H1 (cell line): ENCODE data around the gene DNASE2B. TPM values are rescaled to one million over a fixed set of nuclear protein-coding genes. Genes with fewer than 3 reads are reported as not detected.

Source experiments
- CTCF ChIA-PET: fragments of 300-600 bp; sonication (Branson Sonifier 250); formaldehyde crosslinking; loops from one replicate; lab custom pipeline; 2021; ENCODE audit not compliant: partially characterized antibody; lab: Charles Lee
- POLR2A ChIA-PET: fragments of 300-600 bp; sonication (Branson Sonifier 250); formaldehyde crosslinking; loops from one replicate; lab custom pipeline; 2021; ENCODE audit warnings: inconsistent platforms; ENCODE audit not compliant: partially characterized antibody; lab: Charles Lee
- DNase-seq, 2 experiments: peaks; one replicate each; pipeline versions ENCODE4 v3.0.0 to v3.0.0-alpha.2; 2010 to 2022; ENCODE audit warnings: low spot score in 2 of 2, low read depth in 1 of 2, mixed read lengths in 1 of 2
- FAIRE-seq: peaks from 2 replicates; lab custom pipeline; 2011; peaks lifted over from hg19 to GRCh38; lab: Jason Lieb, UNC
- H2AFZ ChIP-seq: 2 replicates; pipeline ENCODE4 v1.8.1; 2012; ENCODE audit warnings: low read length, inconsistent platforms
- H2AK5ac ChIP-seq: 2 replicates; pipeline ENCODE4 v1.6.1; 2013; ENCODE audit warnings: low read depth, low read length
- H2BK120ac ChIP-seq: replicated peaks from 2 replicates; pipeline ENCODE3; 2013; ENCODE audit warnings: low read depth, low read length, inconsistent platforms
- H2BK12ac ChIP-seq: 2 replicates; pipeline ENCODE4 v1.6.1; 2013; ENCODE audit warnings: low read depth, low read length
- H2BK15ac ChIP-seq: 2 replicates; pipeline ENCODE4 v1.6.1; 2013; ENCODE audit warnings: low read length
- H2BK20ac ChIP-seq: 2 replicates; pipeline ENCODE4 v1.6.1; 2013; ENCODE audit warnings: low read length
- H2BK5ac ChIP-seq: 2 replicates; pipeline ENCODE4 v1.6.1; 2013; ENCODE audit warnings: low read depth, low read length
- H3K14ac ChIP-seq: 2 replicates; pipeline ENCODE4 v1.6.1; 2013; ENCODE audit warnings: inconsistent platforms; ENCODE audit not compliant: insufficient read length
- H3K18ac ChIP-seq: 2 replicates; pipeline ENCODE4 v1.6.1; 2013; ENCODE audit warnings: low read length; ENCODE audit errors: extremely low read depth
- H3K23ac ChIP-seq: 2 replicates; pipeline ENCODE4 v1.6.1; 2013; ENCODE audit warnings: inconsistent platforms; ENCODE audit not compliant: insufficient read length
- H3K23me2 ChIP-seq: 2 replicates; pipeline ENCODE4 v1.6.1; 2013; ENCODE audit warnings: low read depth, low read length
- H3K27ac ChIP-seq: 2 replicates; pipeline ENCODE4 v1.6.1; 2011; ENCODE audit warnings: low read depth, low read length, inconsistent platforms
- H3K27me3 ChIP-seq, 4 experiments: replicated peaks in 1 of 4; 1 replicate in 1 of 4; 2 replicates in 3 of 4; pipeline versions ENCODE4 v1.6.1 to v1.8.1; 2011 to 2013; ENCODE audit warnings: low read length in 3 of 4, mild to moderate bottlenecking in 3 of 4, inconsistent platforms in 2 of 4, mixed read lengths in 2 of 4, moderate library complexity in 1 of 4; ENCODE audit not compliant: control insufficient read depth in 3 of 4, insufficient read depth in 3 of 4; ENCODE audit errors: extremely low read depth in 1 of 4
- H3K36me3 ChIP-seq, 4 experiments: 2 replicates each; pipeline versions ENCODE4 v1.6.1 to v1.8.1; 2011 to 2013; ENCODE audit warnings: mild to moderate bottlenecking in 4 of 4, low read length in 3 of 4, moderate library complexity in 2 of 4, control low read depth in 1 of 4, inconsistent platforms in 1 of 4; ENCODE audit not compliant: insufficient read depth in 4 of 4, control insufficient read depth in 2 of 4
- H3K4ac ChIP-seq: replicated peaks from 2 replicates; pipeline ENCODE3; 2013; ENCODE audit warnings: low read length, low read depth, mixed read lengths, inconsistent platforms; ENCODE audit not compliant: insufficient read length
- H3K4me1 ChIP-seq, 4 experiments: replicated peaks in 1 of 4; 1 replicate in 1 of 4; 2 replicates in 3 of 4; pipeline versions ENCODE4 v1.6.1 to v1.8.1; 2011 to 2013; ENCODE audit warnings: low read length in 3 of 4, inconsistent platforms in 2 of 4, mixed read lengths in 1 of 4; ENCODE audit not compliant: insufficient read depth in 4 of 4, control insufficient read depth in 3 of 4
- H3K4me2 ChIP-seq, 2 experiments: 2 replicates each; pipeline versions ENCODE4 v1.6.1 to v1.8.1; 2011 to 2013; ENCODE audit warnings: low read depth in 2 of 2, low read length in 2 of 2, control low read depth in 1 of 2, inconsistent platforms in 1 of 2, mild to moderate bottlenecking in 1 of 2; ENCODE audit not compliant: insufficient read depth in 1 of 2
- H3K4me3 ChIP-seq, 4 experiments: fragments of 200-600, 300-600 bp in 1 of 4; sonication (generic), shearing (Covaris generic), sonication (Bioruptor Twin) in 1 of 4; 2 replicates each; pipeline versions ENCODE4 v1.5.1 to v1.8.1; 2011 to 2016; ENCODE audit warnings: low read length in 4 of 4, low read depth in 3 of 4, control low read depth in 2 of 4, inconsistent platforms in 2 of 4, mild to moderate bottlenecking in 2 of 4, mixed read lengths in 1 of 4, moderate library complexity in 1 of 4; ENCODE audit not compliant: insufficient read depth in 2 of 4; ENCODE audit errors: extremely low read depth in 1 of 4
- H3K56ac ChIP-seq: replicated peaks from 2 replicates; pipeline ENCODE3; 2013; ENCODE audit warnings: low read depth, mild to moderate bottlenecking, mixed read lengths, low read length, inconsistent platforms; ENCODE audit not compliant: insufficient read length
- H3K79me1 ChIP-seq: 2 replicates; pipeline ENCODE4 v1.6.1; 2013; ENCODE audit warnings: low read depth, low read length, control low read depth
- H3K79me2 ChIP-seq, 2 experiments: 2 replicates each; pipeline versions ENCODE4 v1.6.1 to v1.8.1; 2012 to 2013; ENCODE audit warnings: low read length in 2 of 2, mild to moderate bottlenecking in 2 of 2, inconsistent platforms in 1 of 2; ENCODE audit not compliant: insufficient read depth in 2 of 2, control insufficient read depth in 1 of 2
- H3K9ac ChIP-seq, 4 experiments: replicated peaks in 1 of 4; 1 replicate in 1 of 4; 2 replicates in 3 of 4; pipeline versions ENCODE4 v1.6.1 to v1.8.1; 2011 to 2013; ENCODE audit warnings: low read depth in 3 of 4, low read length in 3 of 4, control low read depth in 2 of 4, mild to moderate bottlenecking in 2 of 4, moderate library complexity in 2 of 4, inconsistent platforms in 1 of 4; ENCODE audit errors: extremely low read depth in 1 of 4
- H3K9me3 ChIP-seq, 2 experiments: 2 replicates each; pipeline versions ENCODE4 v1.6.1 to v1.8.1; 2012 to 2013; ENCODE audit warnings: mild to moderate bottlenecking in 2 of 2, moderate library complexity in 2 of 2, control low read depth in 1 of 2, inconsistent platforms in 1 of 2, low read depth in 1 of 2, low read length in 1 of 2, mixed read lengths in 1 of 2; ENCODE audit not compliant: insufficient read depth in 2 of 2
- H4K20me1 ChIP-seq, 2 experiments: replicated peaks in 1 of 2; 2 replicates each; pipeline versions ENCODE3 to v1.8.1; 2011 to 2013; ENCODE audit warnings: inconsistent platforms in 2 of 2, low read length in 2 of 2, mild to moderate bottlenecking in 1 of 2; ENCODE audit not compliant: insufficient read depth in 2 of 2, control insufficient read depth in 1 of 2
- H4K5ac ChIP-seq: 2 replicates; pipeline ENCODE4 v1.6.1; 2013; ENCODE audit warnings: low read length, low read depth, mixed read lengths, inconsistent platforms; ENCODE audit not compliant: insufficient read length
- H4K8ac ChIP-seq: 2 replicates; pipeline ENCODE4 v1.8.0; 2013; ENCODE audit warnings: mild to moderate bottlenecking, moderate library complexity, low read length, inconsistent platforms; ENCODE audit not compliant: insufficient read depth; ENCODE audit errors: extremely low read depth
- H4K91ac ChIP-seq: replicated peaks from 2 replicates; pipeline ENCODE3; 2013; ENCODE audit warnings: low read length, mixed read lengths, inconsistent platforms; ENCODE audit not compliant: insufficient read length
- ATF3 ChIP-seq: IDR thresholded peaks from 2 replicates; pipeline ENCODE4 v1.6.1; 2011; ENCODE audit warnings: low read depth, mild to moderate bottlenecking, low read length; ENCODE audit not compliant: insufficient read depth
- CBX8 ChIP-seq: fragments of 300-800, 300-1000 bp; sonication (generic); IDR thresholded peaks from 2 replicates; pipeline ENCODE4 v1.7.1; 2016; ENCODE audit warnings: low read depth, low read length, borderline replicate concordance
- CHD1 ChIP-seq: IDR thresholded peaks from 2 replicates; pipeline ENCODE4 v1.6.1; 2012; ENCODE audit warnings: low read depth, low read length, improper control_type of control experiment
- CHD2 ChIP-seq: IDR thresholded peaks from 2 replicates; pipeline ENCODE4 v1.6.1; 2012; ENCODE audit warnings: low read length, improper control_type of control experiment
- CREB1 ChIP-seq: IDR thresholded peaks from 2 replicates; pipeline ENCODE4 v1.6.1; 2012; ENCODE audit warnings: inconsistent platforms
- EGR1 ChIP-seq: IDR thresholded peaks from 2 replicates; pipeline ENCODE4 v1.6.1; 2011; ENCODE audit warnings: low read depth, low read length, borderline replicate concordance
- EP300 ChIP-seq, 2 experiments: IDR thresholded peaks; 1 replicate in 1 of 2; 2 replicates in 1 of 2; pipeline ENCODE4 v1.6.1; 2011 to 2012; ENCODE audit warnings: low read depth in 2 of 2, low read length in 2 of 2, mild to moderate bottlenecking in 2 of 2, borderline replicate concordance in 1 of 2, inconsistent platforms in 1 of 2, moderate library complexity in 1 of 2
- GTF2F1 ChIP-seq: IDR thresholded peaks from 2 replicates; pipeline ENCODE4 v1.6.1; 2012; ENCODE audit warnings: low read depth, low read length, improper control_type of control experiment, borderline replicate concordance
- JUN ChIP-seq: IDR thresholded peaks from 2 replicates; pipeline ENCODE4 v1.6.1; 2011; ENCODE audit warnings: low read depth, mild to moderate bottlenecking, improper control_type of control experiment, low read length
- KDM1A ChIP-seq: fragments of 200-600, 300-600 bp; sonication (generic); IDR thresholded peaks from 2 replicates; pipeline ENCODE4 v1.7.1; 2016; ENCODE audit warnings: mild to moderate bottlenecking, low read length, borderline replicate concordance
- MAFK ChIP-seq: IDR thresholded peaks from 2 replicates; pipeline ENCODE4 v1.6.1; 2012; ENCODE audit warnings: low read depth, mild to moderate bottlenecking, improper control_type of control experiment, low read length
- RNF2 ChIP-seq: fragments of 200-900, 300-1000 bp; sonication (generic); IDR thresholded peaks from 2 replicates; pipeline ENCODE4 v1.7.1; 2016; ENCODE audit warnings: borderline replicate concordance, low read depth, mild to moderate bottlenecking, antibody characterized with exemption, low read length; ENCODE audit not compliant: poor library complexity, severe bottlenecking; ENCODE audit errors: missing control alignments
- SAP30 ChIP-seq: fragments of 300-600 bp; sonication (generic); IDR thresholded peaks from 2 replicates; pipeline ENCODE4 v1.7.1; 2012; ENCODE audit warnings: low read length, moderate library complexity, mild to moderate bottlenecking, inconsistent platforms; ENCODE audit not compliant: insufficient read depth, insufficient replicate concordance
- TAF1 ChIP-seq: IDR thresholded peaks from 2 replicates; pipeline ENCODE4 v1.6.1; 2011; ENCODE audit warnings: mild to moderate bottlenecking, low read depth, low read length
- WGBS, 2 experiments: shearing (Covaris generic) in 1 of 2; methylation state at CpG; one replicate each; pipeline versions ENCODE4 v1.1.6 to v1.1.7; 2013 to 2015; ENCODE audit warnings: low lambda C conversion rate in 2 of 2, mixed read lengths in 2 of 2, inconsistent platforms in 1 of 2, low coverage in 1 of 2, missing lambda C conversion rate in 1 of 2; ENCODE audit not compliant: insufficient replicate concordance in 2 of 2, insufficient coverage in 1 of 2, insufficient read length in 1 of 2; ENCODE audit errors: extremely low coverage in 1 of 2, missing lambda C conversion rate in 1 of 2; 5-methylcytosine and 5-hydroxymethylcytosine counted together
- polyA plus RNA-seq, 7 experiments: library from polyadenylated mRNA; depleted of rRNA in 3 of 7; stranded (reverse) in 5 of 7; unstranded in 2 of 7; fragments of >200 nt in 5 of 7; fragments of 200-250 nt in 2 of 7; gene quantifications; 1 replicate in 5 of 7; 2 replicates in 1 of 7; 4 replicates in 1 of 7; pipeline versions ENCODE4 v1.2.1 to v1.2.3, GENCODE V29; 2011 to 2013; ENCODE audit warnings: missing spikeins in 2 of 7, mixed read lengths in 2 of 7
- total RNA-seq: library from RNA; stranded (reverse); fragmentation: NEBNext Ultra II Directional; extraction: Animal tissue kit (Norgen Biotek cat#: 25700); gene quantifications from 2 replicates; pipeline ENCODE4 v1.2.1, GENCODE V29; 2021

The DNASE2B gene
- total and polyA plus RNA-seq, 2 of the 8 experiments (the other 6 are each of a cell fraction or from before 2014, with no cell fraction given): not detected

DNA sequence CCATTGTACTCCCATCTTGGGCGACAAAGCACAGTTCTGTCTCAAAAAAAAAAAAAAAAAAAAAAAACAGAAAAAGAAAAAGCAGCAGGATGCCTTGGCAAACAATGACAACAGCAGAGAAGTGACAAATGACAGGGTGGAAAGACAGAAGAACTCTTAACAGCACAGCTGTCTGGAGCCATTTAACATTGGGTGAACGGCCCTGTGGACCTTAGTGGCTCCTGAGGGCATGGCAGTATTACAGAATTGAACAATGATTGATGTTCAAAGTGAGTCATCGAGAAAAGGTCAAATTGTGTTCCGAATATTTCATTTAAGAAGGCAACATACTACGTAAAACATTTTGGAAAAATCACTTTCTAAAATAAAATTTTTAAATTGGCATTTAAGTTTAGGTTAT, 30.0 kb downstream of the DNASE2B start:
- H3K14ac ChIP-seq: no peak overlapping the region
- H3K36me3 ChIP-seq: no peaks in the 10 kb centered on the region
- H4K91ac ChIP-seq: no peak overlapping the region
- H3K4me2 ChIP-seq: no peak overlapping the region
- H3K79me2 ChIP-seq: no peaks in the 10 kb centered on the region
- ChIA-PET CTCF (no interaction called here), POLR2A (no interaction called here)
- H3K9ac ChIP-seq: no peak overlapping the region
- no peak overlapping the region for H3K18ac ChIP-seq
- H3K23me2 ChIP-seq: no peaks in the 10 kb centered on the region; the same call in 1 of the 2 replicates
- H3K4ac ChIP-seq: no peak overlapping the region
- H3K4me3 ChIP-seq: no peak overlapping the region
- no peak overlapping the region for H2BK20ac ChIP-seq
- H3K23ac ChIP-seq: no peak overlapping the region
- H3K56ac ChIP-seq: no peak overlapping the region
- no peak overlapping the region for H2BK5ac ChIP-seq
- H2AFZ ChIP-seq: no peak overlapping the region
- H3K79me1 ChIP-seq: no peaks in the 10 kb centered on the region
- no peaks in the 10 kb centered on the region for H4K20me1 ChIP-seq
- peaks cover 0 to 2% of the 10 kb centered on the region in 2 experiments; a peak in 1 of 4 replicates for H3K9me3 ChIP-seq
- no peak overlapping the region for H2BK15ac ChIP-seq
- DNase-seq (no peak), FAIRE-seq (no peak)
- H2AK5ac ChIP-seq: no peak overlapping the region
- no peaks in the 10 kb centered on the region for H3K4me1 ChIP-seq
- H3K27ac ChIP-seq: no peak overlapping the region
- no peaks in the 10 kb centered on the region for H3K27me3 ChIP-seq
- no peak overlapping the region for H2BK120ac ChIP-seq
- H4K8ac ChIP-seq: no peak overlapping the region
- no peak overlapping the region for H4K5ac ChIP-seq
- 90% methylated on average over 4 of the region's 5 CpGs; no CpG with 5 or more reads in 1 of the 2 experiments for WGBS, 2 experiments
- H2BK12ac ChIP-seq: no peak overlapping the region
- no peak for TF ChIP-seq CHD1
- no peak for TF ChIP-seq EGR1
- TF ChIP-seq JUN: no peak
- TF ChIP-seq TAF1: no peak
- TF ChIP-seq CBX8: no peak
- no peak for TF ChIP-seq KDM1A
- no peak for TF ChIP-seq RNF2
- no peak for TF ChIP-seq ATF3
- TF ChIP-seq MAFK: no peak
- no peak for TF ChIP-seq SAP30
- TF ChIP-seq CREB1: no peak
- no peak for TF ChIP-seq CHD2
- TF ChIP-seq GTF2F1: no peak
- no peak for TF ChIP-seq EP300 (IDR thresholded peaks at IDR 0.05; ENCODE audit: borderline replicate concordance in 1 of 2, low read depth in 2 of 2, low read length in 2 of 2)
